Measurements from ENCODE around the gene TCEAL1.

DNA sequence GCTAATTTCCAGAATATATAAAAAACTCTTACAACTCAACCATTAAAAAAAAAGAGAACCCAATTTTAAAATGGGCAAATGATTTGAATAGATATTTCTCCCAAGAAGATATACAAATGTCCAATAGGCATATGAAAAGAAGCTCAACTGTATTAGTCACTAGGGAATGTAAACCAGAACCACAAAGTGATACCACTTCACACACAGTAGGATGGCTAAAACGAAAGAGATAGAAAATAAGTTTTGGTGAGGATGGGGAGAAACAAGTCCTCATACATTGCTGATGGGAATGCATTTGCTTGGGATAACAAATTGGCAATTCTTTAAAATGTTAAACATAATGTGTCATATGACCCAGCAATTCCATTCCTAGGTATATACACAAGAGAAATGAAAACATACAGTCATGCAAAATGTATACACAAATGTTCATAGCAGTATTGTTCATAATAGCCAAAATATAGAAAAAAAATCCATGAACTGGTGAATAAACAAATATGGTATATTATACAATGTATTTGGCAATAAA is 15.3 kb upstream of the TCEAL1 start:
- TF ChIP-seq, protein P1, sequence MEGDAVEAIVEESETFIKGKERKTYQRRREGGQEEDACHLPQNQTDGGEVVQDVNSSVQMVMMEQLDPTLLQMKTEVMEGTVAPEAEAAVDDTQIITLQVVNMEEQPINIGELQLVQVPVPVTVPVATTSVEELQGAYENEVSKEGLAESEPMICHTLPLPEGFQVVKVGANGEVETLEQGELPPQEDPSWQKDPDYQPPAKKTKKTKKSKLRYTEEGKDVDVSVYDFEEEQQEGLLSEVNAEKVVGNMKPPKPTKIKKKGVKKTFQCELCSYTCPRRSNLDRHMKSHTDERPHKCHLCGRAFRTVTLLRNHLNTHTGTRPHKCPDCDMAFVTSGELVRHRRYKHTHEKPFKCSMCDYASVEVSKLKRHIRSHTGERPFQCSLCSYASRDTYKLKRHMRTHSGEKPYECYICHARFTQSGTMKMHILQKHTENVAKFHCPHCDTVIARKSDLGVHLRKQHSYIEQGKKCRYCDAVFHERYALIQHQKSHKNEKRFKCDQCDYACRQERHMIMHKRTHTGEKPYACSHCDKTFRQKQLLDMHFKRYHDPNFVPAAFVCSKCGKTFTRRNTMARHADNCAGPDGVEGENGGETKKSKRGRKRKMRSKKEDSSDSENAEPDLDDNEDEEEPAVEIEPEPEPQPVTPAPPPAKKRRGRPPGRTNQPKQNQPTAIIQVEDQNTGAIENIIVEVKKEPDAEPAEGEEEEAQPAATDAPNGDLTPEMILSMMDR (IDR thresholded peaks at IDR 0.05; ENCODE audit: low read depth, low read length, poor library complexity, severe bottlenecking), result no peak
- no peak for TF ChIP-seq EZH2phosphoT487 (IDR thresholded peaks at IDR 0.05; ENCODE audit: borderline replicate concordance, low read length)
